Measurements from ENCODE around the gene HES3.
A peak's percentile ranks its signal among the peaks of the same experiment; 100 is the strongest.

Gene HES3
- 0 to 0.55 (median 0) reads per million in 17 experiments for total RNA-seq

DNA sequence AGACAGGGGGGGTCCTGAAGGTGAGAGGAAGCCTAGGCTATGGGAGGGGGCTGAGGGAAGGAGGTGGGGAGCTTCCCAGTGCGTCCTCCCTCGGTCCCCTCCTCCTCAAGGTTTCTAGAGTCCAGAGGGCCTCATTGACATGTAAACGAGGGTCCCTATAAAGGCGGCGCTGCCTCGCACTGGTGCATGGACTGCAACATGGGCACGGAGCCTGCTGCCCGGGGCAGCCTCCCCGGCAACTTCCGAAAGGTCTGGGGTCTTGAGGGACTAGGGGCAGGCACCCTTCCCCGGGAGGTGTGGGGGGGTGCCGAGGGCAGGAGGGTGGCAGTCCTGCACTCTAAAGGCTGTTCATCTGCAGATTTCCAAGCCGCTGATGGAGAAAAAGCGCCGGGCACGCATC, at the start of gene HES3:
Gene HES3 (plus strand): TSS at position 187 of the 400 bp plus-strand sequence. CDS start 187 bp downstream, at position 374.
- no peak for DNase-seq

DNA sequence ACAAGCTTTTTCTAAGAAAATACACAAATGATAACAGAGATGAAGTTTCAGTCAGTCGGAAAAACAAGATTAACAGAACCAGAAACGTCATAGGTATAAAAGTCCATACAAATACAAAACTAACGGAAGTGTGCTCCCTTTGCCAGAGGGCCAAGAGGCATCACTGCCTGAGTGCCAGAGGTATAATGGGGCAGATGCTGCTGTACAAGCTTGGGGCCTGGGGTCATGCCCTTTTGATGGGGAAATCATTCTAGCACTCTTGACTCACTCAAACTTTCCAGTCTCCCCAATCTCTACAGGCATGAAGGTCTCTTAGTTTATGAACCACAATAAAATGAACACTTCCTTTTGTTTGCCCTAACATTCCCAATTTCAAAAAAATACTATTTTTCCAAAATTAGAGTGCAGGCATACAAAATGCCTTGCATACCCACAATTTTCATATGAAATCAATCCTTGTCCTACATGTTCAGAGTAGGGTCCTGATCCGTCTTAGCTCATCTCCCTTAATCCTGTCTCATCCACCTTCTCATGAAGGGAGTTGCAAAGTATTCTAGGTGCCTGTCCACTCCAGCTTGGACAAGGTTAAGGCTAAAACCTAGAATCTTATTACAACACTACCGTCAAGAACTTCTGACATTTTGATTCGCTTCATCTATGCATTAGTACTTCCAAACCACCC, 46.1 kb upstream of the HES3 start:
- no peak for DNase-seq

DNA sequence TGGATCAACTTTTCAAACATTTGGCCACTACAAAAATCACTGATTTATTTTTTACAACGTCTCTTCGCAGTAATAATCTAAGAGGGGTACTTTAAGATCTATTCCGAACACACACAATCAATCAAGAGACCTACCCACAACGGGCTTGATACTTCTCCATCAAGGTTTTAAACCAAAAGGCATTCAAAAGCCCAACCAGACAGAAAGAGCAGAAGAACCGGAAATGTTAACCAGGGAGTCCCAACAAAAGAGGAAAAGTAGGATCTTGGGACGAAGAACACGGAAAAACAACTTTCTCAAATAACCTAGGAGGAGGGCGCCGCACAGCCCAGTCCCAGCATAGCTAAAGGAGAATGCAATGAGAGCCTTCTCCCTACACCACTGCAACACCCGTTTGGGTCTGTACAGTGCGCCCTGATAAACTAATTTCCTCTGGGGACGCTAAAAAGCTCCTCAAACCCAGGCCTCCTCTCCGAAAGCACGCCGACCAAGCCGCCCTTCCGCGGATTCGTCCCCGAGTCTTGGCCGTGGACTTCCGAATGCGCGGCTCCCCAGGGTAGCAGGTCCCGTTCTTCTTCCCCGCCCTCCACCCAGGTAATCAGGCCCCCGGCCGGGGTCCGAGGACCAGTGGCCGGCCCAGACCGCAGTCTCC, 45.2 kb upstream of the HES3 start:
- DNase-seq, result peak in 3 of 4 experiments; percentile 26 to 52 (median 40)

DNA sequence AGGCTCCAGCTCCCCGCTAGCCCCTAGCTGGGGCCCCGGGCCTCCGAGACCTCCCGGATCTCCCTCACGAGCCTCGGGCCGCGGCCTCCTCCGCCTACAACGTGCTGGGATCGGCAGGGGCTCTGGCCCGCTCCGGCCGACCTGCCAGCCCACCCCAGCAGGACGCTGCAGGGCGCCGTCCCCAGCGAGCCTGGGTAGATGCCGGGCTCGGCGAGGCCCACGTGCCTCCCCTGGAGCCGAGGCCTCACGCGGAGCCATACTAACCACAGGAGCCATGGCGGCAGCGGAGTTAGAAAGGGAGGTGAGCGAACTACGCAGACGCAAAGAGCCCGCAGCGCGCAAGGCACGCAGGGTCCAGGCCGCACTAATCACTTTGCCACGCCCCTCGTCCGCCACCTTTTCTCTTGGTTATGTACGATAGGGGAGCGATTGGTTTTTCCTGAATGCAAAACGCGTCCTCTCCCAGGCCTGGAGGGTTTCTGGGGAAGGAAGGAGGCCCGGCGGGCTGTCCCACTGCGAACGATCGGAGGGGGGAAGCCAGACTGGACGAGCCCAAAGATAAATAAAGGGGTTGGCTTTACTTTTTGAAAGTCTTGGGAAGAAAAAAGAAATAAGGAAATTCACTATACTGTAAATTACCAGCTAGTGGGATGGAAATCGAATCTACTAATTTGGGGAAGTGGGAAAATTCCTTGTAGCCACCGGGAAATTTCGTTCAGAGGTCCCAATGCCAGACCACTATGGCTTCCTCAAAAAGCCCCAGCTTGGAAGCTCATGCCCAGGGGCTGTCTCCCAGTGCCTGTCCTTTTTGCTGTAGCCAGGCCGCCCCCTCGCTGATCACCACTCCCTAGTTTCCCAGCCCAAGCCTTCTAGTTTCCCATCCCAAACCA, 44.4 kb upstream of the HES3 start, which contains the start of gene RPL22:
Gene RPL22 (minus strand): TSS at position 298 of the 890 bp plus-strand sequence. CDS start 22 bp downstream, at position 276.
- peak; percentile 99 for DNase-seq

- no peak for DNase-seq
Observed at GRCh38 chr1:6200188-6200809, 43.7 kb upstream of the HES3 start.

- DNase-seq, result no peak
Observed at GRCh38 chr1:6202256-6202655, 41.7 kb upstream of the HES3 start.

DNA sequence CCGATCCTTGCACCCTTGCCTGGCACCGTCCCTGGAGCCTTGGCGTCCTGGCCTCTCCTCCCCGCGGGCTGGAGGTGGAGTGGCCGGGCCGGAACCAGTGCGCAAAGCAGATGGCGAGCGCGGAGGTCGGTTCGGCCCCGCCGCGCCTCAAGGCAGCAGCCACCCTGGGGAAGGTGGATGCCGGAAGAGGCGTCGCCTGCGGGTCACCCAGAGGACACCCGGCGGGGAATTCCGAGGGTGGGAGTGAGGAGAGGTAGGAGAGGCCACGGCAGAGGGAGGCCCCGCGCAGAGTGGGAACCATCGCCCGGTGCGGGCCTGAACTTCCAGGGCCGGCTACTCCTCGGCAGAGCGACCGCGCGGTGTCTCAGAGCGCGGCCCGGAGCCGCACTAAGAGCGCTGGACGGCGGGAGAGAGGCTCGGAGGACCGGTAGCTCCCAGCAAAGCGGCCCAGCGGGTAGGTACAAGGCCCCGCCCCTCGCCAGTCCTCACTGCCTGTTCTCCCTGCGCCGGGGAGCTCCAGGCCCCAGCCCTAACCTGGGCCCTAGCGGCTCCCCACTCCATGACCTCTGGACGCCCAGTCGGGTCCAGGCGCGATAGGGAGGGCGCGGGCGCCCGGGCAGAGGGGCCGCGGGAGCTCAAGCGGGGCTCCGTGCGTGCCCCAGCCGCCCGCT, 38.0 kb upstream of the HES3 start, which contains the start of gene RNF207:
Gene RNF207 (plus strand): TSS at position 271 of the 671 bp plus-strand sequence. CDS start 417 bp downstream, outside the sequence.
- peak in 3 of 4 experiments; percentile 23 to 67 (median 41) for DNase-seq

DNA sequence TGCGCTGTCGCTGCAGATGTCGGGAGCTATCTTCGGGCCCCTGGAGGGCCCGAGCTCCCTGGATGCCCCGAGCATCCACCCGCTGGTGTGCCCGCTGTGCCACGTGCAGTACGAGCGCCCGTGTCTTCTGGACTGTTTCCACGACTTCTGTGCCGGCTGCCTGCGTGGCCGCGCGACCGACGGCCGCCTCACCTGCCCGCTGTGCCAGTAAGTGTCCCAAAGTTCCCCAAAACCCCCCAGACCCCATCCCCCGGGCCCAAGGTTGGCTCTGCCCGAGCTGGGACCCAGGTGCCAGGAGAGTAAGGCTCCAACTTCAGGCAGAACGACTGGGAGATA, 37.5 kb upstream of the HES3 start:
- no peak for DNase-seq

DNA sequence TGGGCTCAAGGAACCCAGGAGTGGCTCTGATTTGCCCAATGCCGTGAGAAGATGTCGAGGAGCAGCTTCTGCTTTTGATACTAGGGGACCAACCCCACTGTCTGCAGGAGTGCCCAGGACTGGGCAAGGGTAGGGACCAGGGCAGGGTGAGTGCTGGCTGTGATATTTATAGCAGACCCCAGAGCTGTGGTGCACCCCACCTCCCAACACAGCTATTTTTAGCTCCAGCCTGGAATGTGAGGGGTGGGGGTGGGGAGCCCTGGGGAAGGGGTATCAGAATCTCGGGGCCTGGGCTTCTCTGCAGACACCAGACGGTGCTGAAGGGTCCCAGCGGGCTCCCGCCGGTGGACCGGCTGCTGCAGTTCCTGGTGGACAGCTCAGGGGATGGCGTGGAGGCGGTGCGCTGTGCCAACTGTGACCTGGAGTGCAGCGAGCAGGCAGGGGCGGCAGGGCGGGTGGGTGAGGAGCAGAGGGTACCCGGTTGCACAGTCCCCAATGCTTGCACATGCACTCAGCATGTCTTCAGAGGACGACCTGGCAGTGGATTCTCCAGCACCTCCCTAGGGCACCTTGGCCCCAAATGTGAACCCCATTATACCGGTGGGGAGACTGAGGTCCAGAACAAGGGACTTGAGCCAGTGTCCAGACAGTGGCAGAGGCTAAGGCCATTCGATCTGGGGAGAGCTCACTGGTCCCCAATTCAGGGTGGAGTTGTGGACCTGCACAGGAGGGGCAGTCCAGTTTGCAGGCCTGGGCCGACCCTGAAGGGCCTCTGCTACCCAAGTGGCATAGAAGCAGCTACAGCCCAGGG, 36.7 kb upstream of the HES3 start:
- no peak for DNase-seq

DNA sequence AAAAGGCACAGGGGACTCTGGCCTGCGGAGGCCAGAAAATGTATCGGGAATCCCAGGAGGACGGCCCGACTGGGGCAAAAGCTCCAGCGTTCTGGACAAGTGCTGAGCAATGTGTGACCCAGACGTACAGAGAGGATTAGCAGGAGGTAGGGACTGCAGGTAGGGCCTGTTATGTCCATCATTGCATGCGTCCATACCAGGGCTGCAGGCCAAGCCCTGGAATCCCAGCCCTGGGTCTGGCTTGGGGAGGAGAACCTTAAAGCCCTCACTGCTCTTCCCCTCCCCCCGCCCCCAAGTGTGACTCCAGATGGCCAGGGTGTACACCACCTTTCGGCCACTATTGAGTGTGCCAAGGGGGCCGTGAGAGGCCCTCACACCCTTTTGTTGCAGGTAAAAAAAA, 36.1 kb upstream of the HES3 start:
- DNase-seq, result no peak

DNA sequence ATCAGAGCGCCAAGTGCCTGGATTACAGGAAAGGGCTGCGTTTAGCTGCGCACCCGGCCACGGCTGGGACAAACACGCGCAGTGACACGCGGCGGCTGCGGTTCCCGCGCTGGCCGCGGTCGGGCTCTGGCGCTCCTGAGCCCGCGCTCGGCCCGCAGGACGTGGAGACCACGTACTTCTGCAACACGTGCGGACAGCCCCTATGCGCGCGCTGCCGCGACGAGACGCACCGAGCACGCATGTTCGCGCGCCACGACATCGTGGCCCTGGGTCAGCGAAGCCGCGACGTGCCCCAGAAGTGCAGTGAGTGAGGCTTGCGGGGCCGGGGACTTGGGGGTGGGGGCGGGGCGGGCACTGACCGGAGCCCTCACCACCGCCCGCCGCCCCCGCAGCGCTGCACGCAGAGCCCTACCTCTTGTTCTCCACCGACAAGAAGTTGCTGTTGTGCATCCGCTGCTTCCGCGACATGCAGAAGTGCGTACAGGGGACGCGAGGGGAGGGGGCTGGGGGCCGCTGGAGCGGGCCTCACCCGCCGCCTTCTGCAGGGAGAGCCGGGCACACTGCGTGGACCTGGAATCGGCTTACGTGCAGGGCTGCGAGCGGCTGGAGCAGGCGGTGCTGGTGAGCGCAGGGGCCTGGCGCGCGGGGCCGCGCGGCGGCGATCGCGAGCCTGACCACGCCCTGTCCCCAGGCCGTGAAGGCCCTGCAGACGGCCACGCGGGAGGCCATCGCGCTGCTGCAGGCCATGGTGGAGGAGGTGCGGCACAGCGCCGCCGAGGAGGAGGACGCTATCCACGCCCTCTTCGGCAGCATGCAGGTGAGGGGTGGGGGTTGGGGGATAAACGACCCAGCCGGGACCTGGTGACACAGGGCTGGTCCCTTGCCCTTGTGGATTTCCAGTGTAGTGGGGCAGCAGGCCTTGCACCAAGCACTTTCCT, 35.0 kb upstream of the HES3 start:
- DNase-seq, result peak; percentile 67 to 87 (median 75)

DNA sequence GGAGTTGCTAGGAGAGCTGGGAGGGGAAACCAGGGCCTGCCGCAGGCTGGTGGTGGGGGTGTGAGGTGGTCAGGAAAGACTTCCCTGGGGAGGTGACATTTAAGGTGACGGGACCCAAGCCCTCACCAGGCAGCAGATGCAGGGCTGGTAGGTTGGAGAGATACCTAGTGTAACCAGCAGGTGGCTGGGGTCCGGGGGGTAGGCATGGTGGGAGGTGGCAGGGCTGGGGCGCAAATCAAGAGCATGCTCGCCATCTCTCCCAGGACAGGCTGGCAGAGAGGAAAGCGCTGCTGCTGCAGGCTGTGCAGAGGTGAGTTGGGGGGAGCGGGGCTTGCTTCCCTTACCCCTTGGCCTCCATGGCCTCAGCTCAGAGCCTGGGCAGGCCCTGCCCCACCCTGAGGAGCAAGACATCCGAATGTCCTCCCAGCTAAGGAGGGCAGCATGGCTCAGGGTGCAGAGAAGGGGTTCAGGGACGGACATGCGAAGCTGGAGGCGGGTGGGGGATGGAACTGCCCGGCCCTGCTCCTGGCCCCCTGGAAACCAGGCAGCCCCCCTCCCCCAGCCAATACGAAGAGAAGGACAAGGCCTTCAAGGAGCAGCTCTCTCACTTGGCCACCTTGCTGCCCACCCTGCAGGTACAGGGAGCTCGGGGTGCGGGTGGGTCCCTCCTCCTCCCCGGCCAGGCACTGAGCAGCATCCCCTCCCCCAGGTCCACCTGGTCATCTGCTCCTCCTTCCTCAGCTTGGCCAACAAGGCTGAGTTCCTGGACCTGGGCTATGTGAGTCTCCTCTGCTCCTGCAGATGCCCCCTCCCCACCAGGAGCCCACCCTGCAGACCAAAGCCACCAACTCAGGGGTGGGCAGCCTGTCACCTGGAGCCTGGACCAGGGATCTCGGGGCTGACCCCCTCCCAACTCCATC, 34.1 kb upstream of the HES3 start:
- DNase-seq, result no peak

GRCh38 chr1:6210591-6211355, 33.2 kb upstream of the HES3 start:
- DNase-seq, result no peak

DNA sequence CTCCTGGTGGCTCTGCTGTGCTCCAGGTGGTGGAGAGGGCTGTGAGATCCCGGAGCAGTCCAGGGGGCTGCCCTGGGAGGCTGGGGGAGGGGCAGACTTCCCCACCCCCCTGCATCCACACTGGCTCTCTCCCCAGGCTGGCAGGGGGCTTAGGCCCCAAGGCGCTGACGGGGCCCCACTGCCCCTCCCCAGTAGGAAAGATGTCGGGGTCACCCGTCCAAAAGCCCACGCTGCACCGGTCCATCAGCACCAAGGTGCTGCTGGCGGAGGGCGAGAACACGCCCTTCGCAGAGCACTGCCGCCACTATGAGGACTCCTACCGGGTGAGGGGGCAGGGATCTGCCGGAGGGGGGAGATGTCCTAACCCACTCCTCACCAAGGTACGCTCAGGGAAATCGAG, 32.2 kb upstream of the HES3 start:
- DNase-seq, result no peak

DNA sequence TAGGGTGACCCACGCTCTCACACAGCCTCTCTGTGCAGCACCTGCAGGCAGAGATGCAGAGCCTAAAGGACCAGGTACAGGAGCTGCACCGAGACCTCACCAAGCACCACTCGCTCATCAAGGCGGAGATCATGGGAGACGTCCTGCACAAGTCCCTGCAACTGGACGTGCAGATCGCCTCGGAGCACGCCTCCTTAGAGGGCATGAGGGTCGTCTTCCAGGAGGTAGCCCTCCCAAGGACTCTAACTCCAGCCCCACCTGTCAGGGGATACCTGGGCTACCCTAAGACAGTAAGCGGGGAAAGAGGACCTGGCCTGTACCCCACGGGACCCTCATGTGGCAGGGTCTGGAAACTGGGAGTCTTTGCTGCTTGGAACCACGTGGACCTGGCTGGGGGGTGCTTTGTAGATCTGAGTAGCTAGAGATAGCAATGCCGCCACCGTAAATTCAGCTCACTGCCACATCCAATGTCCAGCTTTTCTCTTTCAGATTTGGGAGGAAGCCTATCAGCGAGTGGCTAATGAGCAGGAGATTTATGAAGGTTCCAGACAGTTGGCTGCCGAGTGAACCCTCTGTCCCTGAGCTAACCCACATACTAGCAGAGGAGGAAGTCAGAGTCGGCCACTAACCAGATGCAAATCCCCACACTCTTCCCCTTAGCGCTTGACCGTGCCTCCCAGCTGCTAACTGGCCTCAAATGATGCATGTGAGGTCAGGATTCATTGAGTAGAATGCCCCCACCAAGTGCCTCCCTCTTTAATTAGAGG, 31.6 kb upstream of the HES3 start:
- DNase-seq, result peak; percentile 46 to 62 (median 56)

DNA sequence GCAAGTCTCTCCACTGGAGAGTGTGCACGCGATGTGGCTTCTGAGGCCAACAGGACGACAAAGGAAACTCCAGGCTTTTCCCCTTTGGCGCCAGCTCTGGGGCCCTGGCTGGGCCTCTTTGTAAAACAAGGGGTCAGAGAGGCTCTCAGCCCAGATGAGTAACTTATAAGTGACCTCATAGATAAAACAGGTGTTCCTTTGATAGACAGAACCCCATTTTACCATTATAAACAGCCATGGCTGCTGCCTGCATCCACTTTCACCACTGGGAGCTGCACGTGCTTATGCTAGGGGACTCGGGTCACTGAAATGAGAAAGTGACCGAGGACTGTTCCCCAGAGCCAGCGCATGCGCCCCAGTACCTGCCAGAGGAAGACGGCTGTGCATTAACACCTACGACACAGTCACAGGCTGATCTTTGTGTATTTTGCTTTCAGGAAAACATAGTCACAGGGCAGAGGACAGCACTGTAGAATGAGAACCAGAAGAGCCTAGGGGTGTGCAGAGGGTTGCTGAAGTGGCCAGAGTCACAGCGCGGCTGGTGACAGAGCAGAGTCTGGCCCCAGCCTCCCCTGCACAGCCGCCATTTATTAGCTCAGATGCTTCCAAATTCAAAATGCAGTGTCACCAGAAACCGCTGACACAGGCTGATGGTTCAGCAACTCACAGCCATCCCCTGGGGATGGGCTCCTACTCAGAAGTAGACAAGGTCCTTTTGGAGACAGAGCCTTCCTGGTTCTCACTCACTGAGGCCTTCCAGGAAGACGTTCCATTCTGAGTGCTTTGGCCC, 25.4 kb upstream of the HES3 start:
- DNase-seq, result no peak

All from suppressor macrophage (primary cell).